Gastrocnemius medialis (tissue), 4 donors: ENCODE data around the gene ONECUT3. TPM values are rescaled to one million over a fixed set of nuclear protein-coding genes. Genes with fewer than 3 reads are reported as not detected.

ENCODE experiments used
- ATAC-seq, 2 donors: fragments of 150-250 bp; one replicate each; pipeline ENCODE4 v1.9.1; 2016
- DNase-seq, 2 donors: peaks; one replicate each; pipeline ENCODE4 v3.0.0-alpha.2; 2019
- H3K27ac ChIP-seq, 4 donors: fragments of 200-600 bp; sonication (generic); 1 replicate in 1 of 4; 2 replicates in 3 of 4; pipeline ENCODE4 v1.5.1; 2016 to 2018; ENCODE audit warnings: mild to moderate bottlenecking in 2 of 4, moderate library complexity in 1 of 4
- H3K27me3 ChIP-seq, 3 donors: fragments of 200-600 bp; sonication (generic) in 2 of 3; 1 replicate in 1 of 3; 2 replicates in 2 of 3; pipeline versions ENCODE4 v1.5.1 to v1.6.0; 2016 to 2019; ENCODE audit warnings: mild to moderate bottlenecking in 1 of 3, moderate library complexity in 1 of 3
- H3K36me3 ChIP-seq, 2 donors: fragments of 200-600 bp; sonication (generic) in 1 of 2; one replicate each; pipeline ENCODE4 v1.5.1; 2017 to 2018
- H3K4me1 ChIP-seq, 2 donors: fragments of 200-600 bp; sonication (generic) in 1 of 2; one replicate each; pipeline ENCODE4 v1.5.1; 2016 to 2017; ENCODE audit warnings: mild to moderate bottlenecking in 2 of 2
- H3K4me3 ChIP-seq, 4 donors: fragments of 200-600 bp; sonication (generic) in 3 of 4; 1 replicate in 1 of 4; 2 replicates in 3 of 4; pipeline ENCODE4 v1.5.1; 2016 to 2019; ENCODE audit warnings: mild to moderate bottlenecking in 2 of 4
- H3K9me3 ChIP-seq, 3 donors: fragments of 200-600 bp; sonication (generic) in 2 of 3; 1 replicate in 1 of 3; 2 replicates in 2 of 3; pipeline ENCODE4 v1.5.1; 2016 to 2019
- CTCF ChIP-seq, 5 experiments: fragments of 450-650 bp in 3 of 5; fragments of 200-600 bp in 2 of 5; sonication (generic) in 2 of 5; IDR thresholded peaks in 4 of 5; conservative IDR thresholded peaks in 1 of 5; 1 replicate in 4 of 5; 2 replicates in 1 of 5; pipeline ENCODE4 v1.5.1; 2016 to 2019; ENCODE audit warnings: antibody characterized with exemption in 5 of 5, mild to moderate bottlenecking in 3 of 5, moderate library complexity in 3 of 5
- POLR2A ChIP-seq, 2 donors: fragments of 450-650 bp; IDR thresholded peaks; one replicate each; pipeline ENCODE4 v1.6.1; 2017; ENCODE audit warnings: antibody characterized with exemption in 2 of 2, mild to moderate bottlenecking in 2 of 2, moderate library complexity in 2 of 2
- in situ Hi-C, 4 donors: fragments of 200-750 bp; cut with MboI; loops; one replicate each; pipeline versions ENCODE4 v1.15.0 to v1.8.0; 2017; ENCODE audit warnings: low sequenced_read_pairs in 4 of 4
- intact Hi-C: fragments of 100-400 bp; cut with DNase I; formaldehyde crosslinking; loops from one replicate; pipeline ENCODE4 v1.15.1; 2023; ENCODE audit warnings: low total_unique reads
- total RNA-seq, 4 donors: library from RNA; depleted of rRNA; stranded (reverse); fragments of >200 nt; gene quantifications; one replicate each; pipeline versions ENCODE4 v1.1.0 to v1.2.3, GENCODE V29; 2016

The ONECUT3 gene
- total RNA-seq, 4 donors from 2014 or later: not detected

GRCh38 chr19:1765232-1765903 is 12.1 kb downstream of the ONECUT3 start:
- H3K36me3 ChIP-seq: no peaks in the 10 kb centered on the region

GRCh38 chr19:1765904-1766799 is 12.8 kb downstream of the ONECUT3 start:
- ATAC-seq (no peak), DNase-seq (no peak)
- no peak overlapping the region for H3K4me3 ChIP-seq
- peaks cover 0 to 10% (median 0%) of the 10 kb centered on the region in 3 donors for H3K9me3 ChIP-seq
- in situ Hi-C loops (loop anchor here in 3 of 4 donors (10.0 to 25.0 kb wide), 2 partner anchors 221 to 229 kb away; no protein-coding TSS in a partner anchor), intact Hi-C loops (no loop called here)
- H3K27ac ChIP-seq: no peak overlapping the region
- no peaks in the 10 kb centered on the region for H3K36me3 ChIP-seq
- TF ChIP-seq POLR2A (IDR thresholded peaks at IDR 0.05) (no peak), CTCF (IDR thresholded peaks at IDR 0.05 in 4 of 5, conservative IDR thresholded peaks at IDR 0.05 in 1 of 5) (no peak)
- H3K4me1 ChIP-seq: no peaks in the 10 kb centered on the region
- H3K27me3 ChIP-seq: peaks cover 82 to 98% (median 89%) of the 10 kb centered on the region in 3 donors

More at GRCh38 chr19:1765232-1765903, 12.1 kb downstream of the ONECUT3 start:
- intact Hi-C loops: no loop called here
- no peak overlapping the region for H3K4me3 ChIP-seq
- no peak for DNase-seq
- H3K27me3 ChIP-seq: peaks cover 90 to 98% (median 93%) of the 10 kb centered on the region in 3 donors
- TF ChIP-seq CTCF (IDR thresholded peaks at IDR 0.05 in 4 of 5, conservative IDR thresholded peaks at IDR 0.05 in 1 of 5) (no peak), POLR2A (IDR thresholded peaks at IDR 0.05) (no peak)
- no peak overlapping the region for H3K27ac ChIP-seq
- no peaks in the 10 kb centered on the region for H3K4me1 ChIP-seq
- no peak for ATAC-seq
- peaks cover 0 to 3% (median 0%) of the 10 kb centered on the region in 3 donors for H3K9me3 ChIP-seq
- in situ Hi-C loops: loop anchor here in 3 of 4 donors (10.0 to 25.0 kb wide), 2 partner anchors 221 to 228 kb away; no protein-coding TSS in a partner anchor

GRCh38 chr19:1766800-1767352 is 13.6 kb downstream of the ONECUT3 start:
- ATAC-seq (no peak), DNase-seq (no peak)
- intact Hi-C loops (loop anchor here (1.0 kb wide), 1 partner anchor 221 kb away; no protein-coding TSS in a partner anchor), in situ Hi-C loops (loop anchor here in 3 of 4 donors (10.0 to 25.0 kb wide), 2 partner anchors 222 to 230 kb away; no protein-coding TSS in a partner anchor)
- H3K4me3 ChIP-seq: no peak overlapping the region
- no peak for TF ChIP-seq CTCF (IDR thresholded peaks at IDR 0.05 in 4 of 5, conservative IDR thresholded peaks at IDR 0.05 in 1 of 5)
- TF ChIP-seq POLR2A (IDR thresholded peaks at IDR 0.05): no peak
- peaks cover 0 to 11% (median 0%) of the 10 kb centered on the region in 3 donors for H3K9me3 ChIP-seq
- H3K4me1 ChIP-seq: no peaks in the 10 kb centered on the region
- no peaks in the 10 kb centered on the region for H3K36me3 ChIP-seq
- no peak overlapping the region for H3K27ac ChIP-seq
- peaks cover 76 to 96% (median 82%) of the 10 kb centered on the region in 3 donors for H3K27me3 ChIP-seq

- Histone ChIP-seq H3K4me1 (no peaks in the 10 kb centered on the region), H3K4me3 (no peak overlapping the region), H3K27ac (no peak overlapping the region), H3K9me3 (peaks cover 0 to 11% (median 0%) of the 10 kb centered on the region in 3 donors), H3K36me3 (no peaks in the 10 kb centered on the region), H3K27me3 (peaks cover 70 to 95% (median 76%) of the 10 kb centered on the region in 3 donors)
- intact Hi-C loops (loop anchor here (1.0 kb wide), 1 partner anchor 221 kb away; no protein-coding TSS in a partner anchor), in situ Hi-C loops (loop anchor here in 3 of 4 donors (10.0 to 25.0 kb wide), 2 partner anchors 223 to 230 kb away; no protein-coding TSS in a partner anchor)
- no peak for DNase-seq
- no peak for ATAC-seq
- TF ChIP-seq POLR2A (IDR thresholded peaks at IDR 0.05) (no peak), CTCF (IDR thresholded peaks at IDR 0.05 in 4 of 5, conservative IDR thresholded peaks at IDR 0.05 in 1 of 5) (peak; percentile 65 to 91 (median 86))
These were observed 14.2 kb downstream of the ONECUT3 start for GRCh38 chr19:1767464-1767933.
